Medulla oblongata (tissue), 1 donor: ENCODE measurements around the gene PNLDC1.

Experiments used
- DNase-seq: peaks from one replicate; pipeline ENCODE4 v3.0.0-alpha.2; 2015; ENCODE audit errors: extremely low spot score

Gene PNLDC1, protein sequence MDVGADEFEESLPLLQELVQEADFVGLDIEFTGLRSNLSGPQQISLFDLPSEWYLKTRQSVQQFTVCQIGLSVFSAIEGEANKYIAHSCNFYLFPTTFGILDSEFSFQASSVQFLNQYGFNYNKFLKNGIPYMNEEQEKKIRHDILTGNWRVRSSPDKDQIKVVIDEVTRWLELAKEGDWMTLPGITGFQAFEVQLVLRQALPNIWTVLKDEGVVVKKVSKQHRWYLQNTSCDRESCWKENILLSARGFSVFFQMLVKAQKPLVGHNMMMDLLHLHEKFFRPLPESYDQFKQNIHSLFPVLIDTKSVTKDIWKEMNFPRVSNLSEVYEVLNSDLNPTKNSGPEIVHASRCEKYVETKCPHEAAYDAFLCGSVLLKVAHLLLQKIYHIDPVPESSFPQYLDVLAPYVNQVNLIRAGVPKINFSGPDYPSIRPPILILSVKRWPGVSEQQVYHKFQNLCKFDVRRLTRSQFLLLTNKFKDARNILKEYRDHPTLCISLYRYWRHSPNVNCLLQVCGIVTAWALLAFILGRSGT

DNA sequence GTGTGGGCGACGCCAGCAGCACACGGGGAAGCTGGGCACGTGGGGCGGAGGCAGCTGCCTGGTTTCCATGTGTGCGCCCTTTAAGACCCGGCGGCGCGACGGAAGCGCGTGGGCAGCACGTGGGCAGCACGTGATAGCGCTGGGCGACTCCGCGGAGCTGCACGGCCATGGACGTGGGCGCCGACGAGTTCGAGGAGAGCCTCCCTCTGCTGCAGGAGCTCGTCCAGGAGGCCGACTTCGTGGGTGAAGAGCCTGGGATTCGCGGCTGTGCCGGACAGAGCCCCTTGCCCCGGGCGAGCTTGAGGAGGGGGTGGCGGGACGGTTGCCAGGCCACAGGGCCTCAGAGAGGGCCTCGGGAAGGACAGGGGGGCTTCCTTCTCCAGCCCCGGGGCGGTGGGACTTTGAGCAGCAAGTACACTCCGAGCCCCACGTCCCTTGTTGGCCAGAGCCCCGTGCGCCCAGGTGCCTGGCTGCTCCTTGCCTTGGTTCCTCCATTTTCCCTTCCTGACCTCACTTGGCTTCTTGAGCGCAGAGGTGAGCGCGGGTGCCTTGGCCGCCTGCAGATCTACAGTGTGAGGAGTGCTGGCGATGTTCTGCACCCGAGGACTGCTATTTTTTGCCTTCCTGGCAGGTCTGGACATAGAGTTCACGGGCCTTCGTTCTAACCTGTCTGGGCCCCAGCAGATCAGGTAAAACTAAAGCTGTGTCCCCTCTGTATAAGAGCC is at the start of gene PNLDC1:
Gene PNLDC1, plus strand, starts transcription at position 136 of the 725 bp plus-strand sequence. Its CDS starts 32 bp downstream, at position 168.
- no peak for DNase-seq

- DNase-seq: no peak
Observed at GRCh38 chr6:159751448-159751847, 48.6 kb upstream of the PNLDC1 start.

DNA sequence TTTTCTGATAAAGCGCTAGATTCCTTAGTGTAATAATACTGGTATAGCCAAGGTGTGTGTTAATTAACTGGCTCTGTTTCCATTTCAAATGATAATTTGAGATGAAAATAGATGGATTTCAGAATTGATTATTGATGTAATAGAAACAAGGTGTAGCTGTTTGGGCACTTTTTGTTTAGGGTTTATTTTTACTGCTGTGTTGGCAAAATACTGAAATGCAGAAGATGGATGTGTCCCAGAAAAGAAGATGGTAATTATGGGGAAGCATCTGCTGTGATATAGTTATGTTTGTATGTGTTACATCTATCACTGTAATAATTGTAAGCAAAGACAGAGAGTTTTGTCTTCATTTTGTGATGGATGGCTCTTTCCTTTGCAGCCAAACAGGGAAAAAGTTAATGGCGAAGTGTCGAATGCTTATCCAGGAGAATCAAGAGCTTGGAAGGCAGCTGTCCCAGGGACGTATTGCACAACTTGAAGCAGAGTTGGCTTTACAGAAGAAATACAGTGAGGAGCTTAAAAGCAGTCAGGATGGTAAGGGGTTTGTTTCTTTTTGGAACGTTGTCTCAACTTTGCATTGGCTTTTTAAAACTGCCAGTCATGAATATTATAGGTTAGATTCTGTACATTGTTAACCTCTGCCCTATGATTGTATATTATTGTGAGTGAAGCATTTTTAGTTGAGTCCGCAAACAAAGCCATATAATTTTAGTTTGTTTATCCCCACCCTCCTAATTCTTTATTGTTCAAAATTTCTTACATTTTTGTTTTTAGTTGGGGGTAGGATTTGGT is 46.8 kb upstream of the PNLDC1 start:
- no peak for DNase-seq

DNA sequence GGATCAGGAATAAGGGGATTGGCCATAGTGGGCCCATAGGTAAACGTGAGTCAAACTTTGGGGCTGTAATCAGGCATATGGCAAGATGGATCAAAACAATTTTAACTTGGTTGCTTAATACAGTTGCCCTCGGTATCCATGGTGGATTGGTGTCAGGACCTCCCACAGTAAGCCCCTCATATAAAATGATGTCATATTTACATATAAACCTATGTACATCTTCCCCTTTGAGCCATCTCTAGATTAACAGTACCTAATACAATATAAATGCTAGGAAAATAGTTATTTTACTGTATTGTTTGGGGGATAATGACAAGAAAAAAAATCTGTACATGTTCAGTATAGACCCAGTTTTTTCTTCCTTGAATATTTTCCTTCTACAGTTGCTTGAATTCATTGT is 45.7 kb upstream of the PNLDC1 start:
- DNase-seq: no peak

DNA sequence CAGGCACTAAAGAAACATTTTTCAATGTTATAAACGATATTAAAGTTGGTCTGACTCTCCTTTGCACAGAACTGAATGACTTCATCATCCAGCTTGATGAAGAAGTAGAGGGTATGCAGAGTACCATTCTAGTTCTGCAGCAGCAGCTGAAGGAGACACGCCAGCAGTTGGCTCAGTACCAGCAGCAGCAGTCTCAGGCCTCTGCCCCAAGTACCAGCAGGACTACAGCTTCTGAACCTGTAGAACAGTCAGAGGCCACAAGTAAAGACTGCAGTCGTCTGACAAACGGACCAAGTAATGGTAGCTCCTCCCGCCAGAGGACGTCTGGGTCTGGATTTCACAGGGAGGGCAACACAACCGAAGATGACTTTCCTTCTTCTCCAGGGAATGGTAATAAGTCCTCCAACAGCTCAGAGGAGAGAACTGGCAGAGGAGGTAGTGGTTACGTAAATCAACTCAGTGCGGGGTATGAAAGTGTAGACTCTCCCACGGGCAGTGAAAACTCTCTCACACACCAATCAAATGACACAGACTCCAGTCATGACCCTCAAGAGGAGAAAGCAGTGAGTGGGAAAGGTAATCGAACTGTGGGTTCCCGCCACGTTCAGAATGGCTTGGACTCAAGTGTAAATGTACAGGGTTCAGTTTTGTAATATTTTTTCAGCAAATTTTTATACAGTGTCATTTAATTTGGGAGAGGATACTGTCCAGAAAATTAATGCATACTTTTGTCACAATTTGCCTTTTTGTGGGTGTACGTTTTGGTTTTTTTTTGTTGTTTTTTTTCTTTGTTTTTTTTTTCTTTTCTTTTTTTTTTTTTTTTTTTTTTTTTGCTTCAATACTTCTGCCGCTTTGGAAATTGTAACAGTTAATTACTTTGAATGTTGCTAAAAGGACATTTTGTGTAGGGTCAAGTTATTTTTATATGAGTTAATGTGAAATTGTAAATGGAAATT is 44.8 kb upstream of the PNLDC1 start:
- no peak for DNase-seq

GRCh38 chr6:159756508-159756907 is 43.6 kb upstream of the PNLDC1 start:
- DNase-seq: no peak

DNA sequence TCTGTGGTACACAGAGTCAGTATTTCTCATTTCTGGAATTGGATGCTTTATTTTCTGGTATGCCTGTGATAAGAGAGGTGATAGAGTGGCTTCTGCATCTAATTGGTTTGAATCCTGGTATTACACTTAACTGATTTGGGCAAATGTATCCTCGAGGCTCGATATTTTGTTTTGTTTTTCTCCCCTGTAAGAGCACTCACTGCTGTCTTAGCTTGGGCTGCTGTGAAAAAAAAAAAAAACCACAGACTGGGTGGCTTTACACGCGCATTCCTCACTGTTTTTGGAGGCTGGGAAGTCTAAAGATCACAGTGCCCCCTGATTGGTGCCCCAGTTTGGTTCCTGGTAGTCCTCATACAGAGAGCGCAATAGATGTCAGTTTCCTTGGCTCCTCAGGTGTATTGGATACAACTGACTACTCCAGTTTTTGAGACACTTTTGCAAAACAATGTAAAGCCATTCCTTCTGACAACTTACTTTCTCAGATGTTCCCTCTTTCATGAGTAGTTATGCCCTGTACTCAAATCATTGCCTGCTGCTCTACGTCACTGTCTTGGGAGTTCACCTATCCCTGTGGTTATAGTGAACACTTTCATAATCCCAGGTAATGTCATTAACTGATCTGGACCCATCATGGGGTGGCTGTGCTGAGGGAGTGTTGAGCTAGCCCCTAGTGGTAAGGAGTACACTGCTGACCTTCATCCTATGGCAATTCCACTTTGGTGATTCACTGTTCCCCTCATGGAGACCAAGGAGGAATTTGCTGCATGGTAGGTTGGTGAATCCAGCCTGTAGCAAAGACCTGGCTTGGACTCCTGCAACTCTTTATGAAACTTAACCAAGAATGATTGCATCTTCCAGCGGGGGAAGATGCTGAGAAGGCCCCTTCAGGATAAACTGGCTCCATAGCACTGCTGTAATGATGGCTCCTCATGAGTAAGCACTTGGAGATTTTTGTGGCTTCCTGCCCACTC is 41.8 kb upstream of the PNLDC1 start:
- DNase-seq: no peak

- DNase-seq: no peak
Observed at GRCh38 chr6:159759645-159760044, 40.4 kb upstream of the PNLDC1 start.

- no peak for DNase-seq
Observed at GRCh38 chr6:159760602-159761057, 39.4 kb upstream of the PNLDC1 start.

- peak; percentile 10 for DNase-seq
Observed at GRCh38 chr6:159761129-159761872, 38.8 kb upstream of the PNLDC1 start.

DNA sequence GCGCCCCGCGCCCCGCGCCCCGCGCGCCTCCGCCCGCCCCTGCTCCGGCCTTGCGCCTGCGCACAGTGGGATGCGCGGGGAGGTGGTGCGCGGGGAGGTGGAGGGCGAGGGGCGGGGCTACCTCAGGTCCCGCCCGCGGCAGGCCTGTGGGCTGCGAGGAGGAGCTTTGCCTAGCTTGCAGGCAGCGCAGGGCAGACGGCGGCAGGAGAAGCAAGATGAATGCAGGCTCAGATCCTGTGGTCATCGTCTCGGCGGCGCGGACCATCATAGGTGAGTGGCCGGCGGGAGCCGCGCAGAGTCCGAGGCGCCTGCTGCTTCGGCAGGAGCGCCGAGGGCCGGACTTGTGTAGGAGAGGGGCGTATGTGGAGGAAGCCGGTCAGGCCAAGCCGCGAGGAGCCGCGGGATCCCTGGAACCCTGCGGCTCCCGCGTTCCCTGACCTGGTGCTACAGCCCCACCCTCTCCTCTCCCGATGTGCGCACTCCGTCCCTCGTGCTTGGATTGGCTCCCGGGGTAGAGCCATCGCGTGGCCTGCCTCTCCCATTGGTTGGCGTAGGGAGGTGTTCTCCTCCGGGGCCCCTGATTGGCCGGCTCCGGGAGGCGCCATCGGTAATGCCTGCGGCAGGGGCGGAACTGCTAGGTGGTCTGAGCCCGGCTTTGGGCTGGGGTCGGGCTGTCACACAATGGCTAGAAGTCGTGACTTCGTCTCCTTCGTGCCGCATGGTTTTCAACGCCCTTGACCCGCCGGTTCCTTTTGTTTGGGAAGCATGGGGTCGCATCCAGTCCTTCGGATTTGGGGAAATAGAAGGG is 38.0 kb upstream of the PNLDC1 start, which contains the start of gene ACAT2:
Gene ACAT2, plus strand, starts transcription at position 173 of the 808 bp plus-strand sequence. Its CDS starts 43 bp downstream, at position 216.
- peak; percentile 99 for DNase-seq

- DNase-seq: peak; percentile 37
Observed at GRCh38 chr6:159762681-159763293, 37.3 kb upstream of the PNLDC1 start.

DNA sequence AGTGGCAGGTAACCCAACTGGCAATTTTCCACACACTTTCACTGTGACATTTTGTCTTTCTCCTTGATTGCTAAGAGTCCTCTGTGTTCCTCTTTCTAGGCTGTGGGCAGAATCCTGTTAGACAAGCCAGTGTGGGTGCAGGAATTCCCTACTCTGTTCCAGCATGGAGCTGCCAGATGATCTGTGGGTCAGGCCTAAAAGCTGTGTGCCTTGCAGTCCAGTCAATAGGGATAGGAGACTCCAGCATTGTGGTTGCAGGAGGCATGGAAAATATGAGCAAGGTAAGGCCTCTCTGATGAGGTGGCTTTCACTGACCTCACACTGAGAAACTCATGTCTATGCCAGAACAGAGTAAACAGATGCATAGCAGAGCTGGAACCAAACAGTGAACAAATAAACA is 33.2 kb upstream of the PNLDC1 start:
- no peak for DNase-seq

DNA sequence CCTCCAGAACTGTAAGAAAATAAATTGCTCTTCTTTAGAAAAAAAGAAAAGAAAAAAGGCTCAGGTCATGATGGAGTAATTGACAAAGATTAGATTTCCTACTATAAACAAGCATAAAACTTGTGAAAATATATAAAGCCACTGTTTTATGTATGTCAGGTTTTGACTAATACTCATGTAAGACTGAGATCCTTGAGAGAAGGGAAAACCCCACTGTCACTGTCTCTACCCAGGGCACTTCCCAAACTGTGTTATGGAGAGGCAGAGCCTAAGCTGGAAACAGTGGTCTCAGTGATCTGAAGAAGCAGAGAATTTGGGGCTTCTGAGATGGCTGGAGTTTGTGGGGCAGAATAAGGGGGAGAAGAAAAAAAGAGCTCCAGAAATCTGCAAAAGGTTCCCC is 30.6 kb upstream of the PNLDC1 start:
- DNase-seq: no peak

- no peak for DNase-seq
Observed at GRCh38 chr6:159772196-159772595, 27.9 kb upstream of the PNLDC1 start.

- DNase-seq: no peak
Observed at GRCh38 chr6:159777240-159777904, 22.7 kb upstream of the PNLDC1 start.

- DNase-seq: no peak
Observed at GRCh38 chr6:159778131-159778530, 21.9 kb upstream of the PNLDC1 start.
